Endometrial microvascular endothelial cells (primary cell): ENCODE results near the gene NEUROD1. TPM values are rescaled to one million over a fixed set of nuclear protein-coding genes. Genes with fewer than 3 reads are reported as not detected.

Experiments
- in situ Hi-C: cut with HindIII; loops from 2 replicates; pipeline ENCODE4 v1.10.0; 2017; ENCODE audit warnings: low sequenced_read_pairs, low pct_unique_long_range_greater_than_20kb; ENCODE audit errors: inconsistent ontology term
- total RNA-seq: library from RNA; depleted of rRNA; stranded (reverse); fragments of >200 nt; gene quantifications from one replicate; pipeline ENCODE4 v1.2.3, GENCODE V29; 2015; ENCODE audit errors: inconsistent ontology term

Gene NEUROD1
- total RNA-seq, 1 donor from 2014 or later, result not detected

GRCh38 chr2:181649436-181649979 is 30.8 kb downstream of the NEUROD1 start:
- in situ Hi-C loops, result no loop called here

GRCh38 chr2:181648478-181649155 is 31.7 kb downstream of the NEUROD1 start:
- in situ Hi-C loops, result no loop called here

GRCh38 chr2:181646415-181646987 is 33.8 kb downstream of the NEUROD1 start:
- in situ Hi-C loops, result no loop called here

- in situ Hi-C loops, result no loop called here
Observed at GRCh38 chr2:181643151-181643550, 37.2 kb downstream of the NEUROD1 start.

- in situ Hi-C loops, result no loop called here
Observed at GRCh38 chr2:181642086-181642485, 38.2 kb downstream of the NEUROD1 start.

- in situ Hi-C loops, result no loop called here
Observed at GRCh38 chr2:181639686-181640085, 40.6 kb downstream of the NEUROD1 start.

- in situ Hi-C loops, result no loop called here
Observed at GRCh38 chr2:181632733-181633401, 47.5 kb downstream of the NEUROD1 start.

- in situ Hi-C loops, result no loop called here
Observed at GRCh38 chr2:181628590-181629585, 51.4 kb downstream of the NEUROD1 start.

GRCh38 chr2:181627545-181627944 is 52.8 kb downstream of the NEUROD1 start:
- in situ Hi-C loops, result no loop called here

- in situ Hi-C loops, result no loop called here
Observed at GRCh38 chr2:181626671-181627070, 53.6 kb downstream of the NEUROD1 start.

Other genes starting within 250 kb of the NEUROD1 start
- 6.4 TPM for gene ITGA4, start 223.1 kb downstream of the NEUROD1 start, total RNA-seq
- gene CERKL, start 23.4 kb downstream of the NEUROD1 start, total RNA-seq, result not detected
- 237 TPM for gene ITPRID2, start 211.2 kb upstream of the NEUROD1 start, total RNA-seq